OCI-LY3 (cell line): ENCODE measurements around the gene PPP2R5B.

Experiments used
- H2AFZ ChIP-seq: fragments of 200-600, 300-600 bp; shearing (Covaris generic); 2 replicates; pipeline ENCODE4 v1.6.0; 2014; ENCODE audit warnings: antibody characterized with exemption, low read depth, low read length
- H3K27ac ChIP-seq: fragments of 200-600, 300-600 bp; sonication (generic); 2 replicates; pipeline ENCODE4 v1.5.1; 2014; ENCODE audit warnings: mild to moderate bottlenecking, low read length, moderate library complexity, mixed read lengths
- H3K27me3 ChIP-seq: fragments of 200-600, 300-600 bp; sonication (generic); 2 replicates; pipeline ENCODE4 v1.6.1; 2014; ENCODE audit warnings: low read depth, low read length, mixed read lengths
- H3K36me3 ChIP-seq: fragments of 200-600, 300-600 bp; sonication (generic); replicated peaks from 2 replicates; pipeline ENCODE3; 2014; ENCODE audit warnings: low read depth, low read length, mixed read lengths
- H3K4me1 ChIP-seq: fragments of 300-600, 200-600 bp; sonication (generic); 2 replicates; pipeline ENCODE4 v1.6.1; 2014; ENCODE audit warnings: low read length, mixed read lengths
- H3K4me2 ChIP-seq: fragments of 200-600, 300-600 bp; sonication (generic); 2 replicates; pipeline ENCODE4 v1.6.1; 2014; ENCODE audit warnings: low read length, mixed read lengths
- H3K4me3 ChIP-seq: fragments of 300-600, 200-600 bp; sonication (generic); 2 replicates; pipeline ENCODE4 v1.5.1; 2014; ENCODE audit warnings: antibody characterized with exemption, mild to moderate bottlenecking, low read length, moderate library complexity
- H3K79me2 ChIP-seq: fragments of 300-600, 200-600 bp; shearing (Covaris generic); 2 replicates; pipeline ENCODE4 v1.6.1; 2014; ENCODE audit warnings: mild to moderate bottlenecking, low read length, mixed read lengths
- H3K9ac ChIP-seq: fragments of 300-600, 200-600 bp; shearing (Covaris generic); 2 replicates; pipeline ENCODE4 v1.6.0; 2014; ENCODE audit warnings: mild to moderate bottlenecking, low read length, moderate library complexity
- H3K9me3 ChIP-seq: fragments of 200-600, 300-600 bp; shearing (Covaris generic); 2 replicates; pipeline ENCODE4 v1.6.1; 2014; ENCODE audit warnings: low read length, mixed read lengths; ENCODE audit not compliant: insufficient read depth
- H4K20me1 ChIP-seq: fragments of 200-600, 300-600 bp; sonication (generic); 2 replicates; pipeline ENCODE4 v1.6.1; 2016; ENCODE audit warnings: low read length, mixed read lengths; ENCODE audit not compliant: insufficient read depth
- EZH2phosphoT487 ChIP-seq: fragments of 200-600 bp; shearing (Covaris generic); IDR thresholded peaks from 2 replicates; pipeline ENCODE4 v1.6.1; 2018; ENCODE audit warnings: antibody characterized with exemption, mixed run types, low read depth
- TF ChIP-seq, protein P1 (sequence below): fragments of 200-600, 300-600 bp; sonication (generic); IDR thresholded peaks from 2 replicates; pipeline ENCODE4 v1.5.1; 2014; ENCODE audit warnings: antibody characterized with exemption, low read length, low read depth

Gene PPP2R5B

DNA sequence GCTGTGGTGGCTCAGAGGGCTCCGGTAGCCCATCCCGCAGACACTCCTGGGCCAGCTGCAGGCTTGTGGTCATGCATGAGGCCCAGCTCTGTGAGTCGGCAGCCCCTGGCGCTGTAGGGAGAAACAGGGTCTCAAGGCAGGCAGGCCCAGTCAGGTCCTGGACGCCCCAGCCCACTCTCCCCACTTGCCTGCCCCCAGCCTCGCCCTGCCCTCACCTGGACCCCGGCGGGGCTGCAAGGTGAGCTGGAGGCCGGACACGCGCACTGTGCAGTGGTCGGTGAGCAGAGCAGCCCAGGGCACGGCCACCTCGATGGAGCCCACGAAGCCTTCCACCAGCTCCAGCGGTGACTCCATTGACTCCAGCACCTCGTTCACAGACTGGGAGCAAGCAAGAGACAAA is 10.4 kb upstream of the PPP2R5B start:
- H3K36me3 ChIP-seq, result peaks cover 7% of the 10 kb centered on the region
- H3K4me2 ChIP-seq, result no peak overlapping the region
- H3K27ac ChIP-seq, result no peak overlapping the region
- no peaks in the 10 kb centered on the region for H4K20me1 ChIP-seq
- no peak overlapping the region for H3K9ac ChIP-seq
- H3K27me3 ChIP-seq, result no peaks in the 10 kb centered on the region
- H2AFZ ChIP-seq, result no peak overlapping the region
- peaks cover 16% of the 10 kb centered on the region for H3K4me1 ChIP-seq
- H3K9me3 ChIP-seq, result no peaks in the 10 kb centered on the region
- peaks cover 18% of the 10 kb centered on the region for H3K79me2 ChIP-seq
- H3K4me3 ChIP-seq, result no peak overlapping the region
- TF ChIP-seq, protein P1, sequence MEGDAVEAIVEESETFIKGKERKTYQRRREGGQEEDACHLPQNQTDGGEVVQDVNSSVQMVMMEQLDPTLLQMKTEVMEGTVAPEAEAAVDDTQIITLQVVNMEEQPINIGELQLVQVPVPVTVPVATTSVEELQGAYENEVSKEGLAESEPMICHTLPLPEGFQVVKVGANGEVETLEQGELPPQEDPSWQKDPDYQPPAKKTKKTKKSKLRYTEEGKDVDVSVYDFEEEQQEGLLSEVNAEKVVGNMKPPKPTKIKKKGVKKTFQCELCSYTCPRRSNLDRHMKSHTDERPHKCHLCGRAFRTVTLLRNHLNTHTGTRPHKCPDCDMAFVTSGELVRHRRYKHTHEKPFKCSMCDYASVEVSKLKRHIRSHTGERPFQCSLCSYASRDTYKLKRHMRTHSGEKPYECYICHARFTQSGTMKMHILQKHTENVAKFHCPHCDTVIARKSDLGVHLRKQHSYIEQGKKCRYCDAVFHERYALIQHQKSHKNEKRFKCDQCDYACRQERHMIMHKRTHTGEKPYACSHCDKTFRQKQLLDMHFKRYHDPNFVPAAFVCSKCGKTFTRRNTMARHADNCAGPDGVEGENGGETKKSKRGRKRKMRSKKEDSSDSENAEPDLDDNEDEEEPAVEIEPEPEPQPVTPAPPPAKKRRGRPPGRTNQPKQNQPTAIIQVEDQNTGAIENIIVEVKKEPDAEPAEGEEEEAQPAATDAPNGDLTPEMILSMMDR, result no peak
- no peak for TF ChIP-seq EZH2phosphoT487

DNA sequence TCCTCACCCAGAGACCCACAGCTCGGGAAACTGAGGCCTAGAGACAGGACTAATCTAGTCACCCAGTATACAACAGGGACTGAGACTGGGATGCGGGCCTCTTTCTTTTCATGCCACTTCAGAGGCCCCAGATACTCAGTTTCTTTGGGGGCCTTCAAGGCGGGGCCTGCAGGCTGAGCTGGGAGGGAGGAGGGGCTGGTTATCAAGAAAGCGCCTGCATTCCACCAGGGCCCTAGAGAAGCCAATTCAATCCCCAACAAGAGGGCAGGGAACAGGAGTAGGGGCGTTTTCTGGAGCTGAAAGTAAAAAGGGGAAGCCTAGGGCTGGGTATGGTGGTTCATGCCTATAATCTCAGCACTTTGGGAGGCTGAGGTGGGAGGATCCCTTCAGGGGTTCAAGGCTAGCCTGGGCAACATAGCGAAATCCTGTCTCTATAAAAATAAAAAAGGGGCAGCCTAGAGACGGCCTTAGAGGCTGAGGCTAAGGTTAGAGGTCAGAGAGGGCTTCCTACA is 9.1 kb upstream of the PPP2R5B start:
- Histone ChIP-seq H3K4me2 (peak overlapping the region; percentile 98), H3K4me3 (peak overlapping the region; percentile 90), H3K36me3 (peaks cover 7% of the 10 kb centered on the region), H3K9me3 (no peaks in the 10 kb centered on the region), H4K20me1 (no peaks in the 10 kb centered on the region), H3K4me1 (peaks cover 16% of the 10 kb centered on the region), H3K27me3 (no peaks in the 10 kb centered on the region), H3K9ac (no peak overlapping the region), H3K27ac (no peak overlapping the region), H2AFZ (no peak overlapping the region), H3K79me2 (peaks cover 18% of the 10 kb centered on the region)
- TF ChIP-seq EZH2phosphoT487, result no peak

GRCh38 chr11:64916040-64916774 is 8.3 kb upstream of the PPP2R5B start:
- no peaks in the 10 kb centered on the region for H3K9me3 ChIP-seq
- 0 out of 2 replicates have a peak overlapping the region, but pooled peaks have one; percentile 6 for H2AFZ ChIP-seq
- TF ChIP-seq, protein P1, result no peak
- TF ChIP-seq EZH2phosphoT487, result no peak
- peak overlapping the region; percentile 28 for H3K27ac ChIP-seq
- H3K36me3 ChIP-seq, result peaks cover 7% of the 10 kb centered on the region
- no peaks in the 10 kb centered on the region for H3K27me3 ChIP-seq
- no peaks in the 10 kb centered on the region for H4K20me1 ChIP-seq
- H3K4me2 ChIP-seq, result peak overlapping the region; percentile 98
- peak overlapping the region; percentile 90 for H3K4me3 ChIP-seq
- peaks cover 16% of the 10 kb centered on the region for H3K4me1 ChIP-seq
- H3K9ac ChIP-seq, result peak overlapping the region; percentile 89
- peaks cover 18% of the 10 kb centered on the region for H3K79me2 ChIP-seq

DNA sequence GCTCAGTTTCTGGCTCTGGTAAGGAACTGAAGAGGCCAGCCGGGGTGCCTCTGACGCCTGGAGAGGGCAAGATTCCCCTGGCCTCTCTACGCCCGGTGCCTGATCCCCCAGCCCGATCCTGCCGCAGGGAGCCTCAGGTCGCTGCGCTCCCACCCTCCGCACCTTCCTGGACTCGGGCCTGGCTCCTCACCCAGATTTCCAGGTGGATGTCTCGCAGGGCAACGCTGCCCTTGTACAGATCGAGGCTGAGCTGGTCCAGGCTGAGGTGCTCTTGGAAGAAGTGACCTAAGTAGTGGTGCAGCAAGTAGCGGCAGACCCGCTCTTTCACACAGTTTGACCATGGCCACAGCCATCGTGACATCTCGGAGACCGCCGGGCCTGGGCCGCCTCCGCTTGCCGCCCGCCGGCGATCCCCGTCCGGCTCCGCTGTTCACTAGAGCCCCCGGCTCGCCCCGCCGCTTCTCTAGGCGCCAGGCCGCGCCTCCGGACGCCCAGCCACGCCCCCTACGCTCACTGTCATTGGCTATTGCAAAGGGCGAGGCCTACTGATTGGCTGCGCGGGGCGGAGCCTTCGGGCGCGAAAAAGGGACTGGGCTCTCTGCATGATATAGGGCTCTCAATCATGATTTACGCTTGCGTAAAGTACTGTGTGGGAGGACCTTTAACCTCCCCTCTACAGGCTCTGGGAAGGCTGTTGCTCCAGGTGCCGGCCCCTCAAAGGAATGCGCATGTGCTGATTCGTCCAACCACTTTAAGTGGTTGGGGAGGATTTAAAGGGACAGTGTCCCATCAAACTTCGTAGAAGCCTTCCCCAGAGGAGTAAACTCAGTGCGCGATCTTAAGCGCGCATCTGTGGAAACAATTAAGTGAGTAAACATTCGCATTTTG is 7.5 kb upstream of the PPP2R5B start, which contains the start of gene ATG2A:
TSS of gene ATG2A (minus strand) at position 435 of the 888 bp plus-strand sequence. CDS start at position 361, 74 bp downstream.
- Histone ChIP-seq H3K9me3 (no peaks in the 10 kb centered on the region), H3K27me3 (no peaks in the 10 kb centered on the region), H3K4me3 (peak within 1 kb of the TSS; percentile 90), H3K79me2 (peaks cover 18% of the 10 kb centered on the region), H3K4me1 (peaks cover 16% of the 10 kb centered on the region), H4K20me1 (no peaks in the 10 kb centered on the region), H2AFZ (peak within 1 kb of the TSS; percentile 68), H3K9ac (peak within 1 kb of the TSS; percentile 89), H3K27ac (peak within 1 kb of the TSS; percentile 35), H3K36me3 (peaks cover 2% of the 10 kb centered on the region), H3K4me2 (peak within 1 kb of the TSS; percentile 98)
- TF ChIP-seq, protein P1, result no peak
- no peak for TF ChIP-seq EZH2phosphoT487
